ENCODE data around the gene PSAPL1. TPM values are rescaled to one million over a fixed set of nuclear protein-coding genes. Genes with fewer than 3 reads are reported as not detected.

Gene PSAPL1, protein sequence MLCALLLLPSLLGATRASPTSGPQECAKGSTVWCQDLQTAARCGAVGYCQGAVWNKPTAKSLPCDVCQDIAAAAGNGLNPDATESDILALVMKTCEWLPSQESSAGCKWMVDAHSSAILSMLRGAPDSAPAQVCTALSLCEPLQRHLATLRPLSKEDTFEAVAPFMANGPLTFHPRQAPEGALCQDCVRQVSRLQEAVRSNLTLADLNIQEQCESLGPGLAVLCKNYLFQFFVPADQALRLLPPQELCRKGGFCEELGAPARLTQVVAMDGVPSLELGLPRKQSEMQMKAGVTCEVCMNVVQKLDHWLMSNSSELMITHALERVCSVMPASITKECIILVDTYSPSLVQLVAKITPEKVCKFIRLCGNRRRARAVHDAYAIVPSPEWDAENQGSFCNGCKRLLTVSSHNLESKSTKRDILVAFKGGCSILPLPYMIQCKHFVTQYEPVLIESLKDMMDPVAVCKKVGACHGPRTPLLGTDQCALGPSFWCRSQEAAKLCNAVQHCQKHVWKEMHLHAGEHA
- not detected for total RNA-seq
- not detected for total RNA-seq (2013)

DNA sequence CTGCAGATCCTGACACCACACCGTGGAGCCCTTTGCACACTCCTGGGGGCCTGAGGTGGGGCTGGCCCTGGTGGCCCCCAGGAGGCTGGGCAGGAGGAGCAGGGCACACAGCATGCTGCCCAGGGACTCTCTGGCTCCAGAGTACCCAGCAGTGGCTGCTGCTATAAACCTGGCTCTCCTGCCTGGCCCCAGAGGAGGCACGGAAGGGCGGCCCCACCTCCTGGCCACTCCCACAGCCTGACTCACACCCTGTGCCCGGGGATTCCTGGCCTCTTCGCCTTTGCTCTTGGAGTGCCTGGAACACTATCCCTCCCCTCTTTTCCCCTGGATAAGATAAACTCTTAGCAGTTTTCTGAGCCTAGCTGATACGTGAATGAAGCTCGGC is at the start of gene PSAPL1:
Gene PSAPL1, minus strand, starts transcription at position 165 of the 385 bp plus-strand sequence. Its CDS starts 51 bp downstream, at position 114.
- TF ChIP-seq, protein P1, sequence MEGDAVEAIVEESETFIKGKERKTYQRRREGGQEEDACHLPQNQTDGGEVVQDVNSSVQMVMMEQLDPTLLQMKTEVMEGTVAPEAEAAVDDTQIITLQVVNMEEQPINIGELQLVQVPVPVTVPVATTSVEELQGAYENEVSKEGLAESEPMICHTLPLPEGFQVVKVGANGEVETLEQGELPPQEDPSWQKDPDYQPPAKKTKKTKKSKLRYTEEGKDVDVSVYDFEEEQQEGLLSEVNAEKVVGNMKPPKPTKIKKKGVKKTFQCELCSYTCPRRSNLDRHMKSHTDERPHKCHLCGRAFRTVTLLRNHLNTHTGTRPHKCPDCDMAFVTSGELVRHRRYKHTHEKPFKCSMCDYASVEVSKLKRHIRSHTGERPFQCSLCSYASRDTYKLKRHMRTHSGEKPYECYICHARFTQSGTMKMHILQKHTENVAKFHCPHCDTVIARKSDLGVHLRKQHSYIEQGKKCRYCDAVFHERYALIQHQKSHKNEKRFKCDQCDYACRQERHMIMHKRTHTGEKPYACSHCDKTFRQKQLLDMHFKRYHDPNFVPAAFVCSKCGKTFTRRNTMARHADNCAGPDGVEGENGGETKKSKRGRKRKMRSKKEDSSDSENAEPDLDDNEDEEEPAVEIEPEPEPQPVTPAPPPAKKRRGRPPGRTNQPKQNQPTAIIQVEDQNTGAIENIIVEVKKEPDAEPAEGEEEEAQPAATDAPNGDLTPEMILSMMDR (IDR thresholded peaks at IDR 0.05): no peak
- Mint-ChIP-seq H3K27me3 (ENCODE audit: low read depth in 2 of 2) (peaks cover 41 to 48% of the 10 kb centered on the region in 2 donors), H3K9me3 (no peaks in the 10 kb centered on the region), H3K4me3 (peak within 1 kb of the TSS; percentile 74), H3K4me1 (peaks cover 15 to 21% of the 10 kb centered on the region in 2 donors), H3K27ac (peak within 1 kb of the TSS; percentile 64 to 78), H3K36me3 (no peaks in the 10 kb centered on the region)
- intact Hi-C loops (cut with micrococcal nuclease): loop anchor here (1.0 to 10.0 kb wide), 3 partner anchors 90 to 280 kb away; no protein-coding TSS in a partner anchor
- Histone ChIP-seq H3K27ac (ENCODE audit: low read length) (no peak within 1 kb of the TSS), H3K4me1 (ENCODE audit: control insufficient read depth, insufficient read depth, low read length) (peaks cover 28% of the 10 kb centered on the region), H3K27me3 (ENCODE audit: control insufficient read depth, insufficient read depth, low read length) (peaks cover 18% of the 10 kb centered on the region), H3K9me3 (ENCODE audit: control insufficient read depth, insufficient read depth, low read length) (no peaks in the 10 kb centered on the region), H3K36me3 (ENCODE audit: control insufficient read depth, insufficient read depth, low read length) (no peaks in the 10 kb centered on the region), H3K4me3 (ENCODE audit: low read length) (no peak within 1 kb of the TSS)
- 39% methylated on average over 7 of the region's 7 CpGs for WGBS (ENCODE audit: insufficient coverage)
- DNase-seq: no peak
- ATAC-seq: peak in 2 of 3 donors; percentile 33 to 54

DNA sequence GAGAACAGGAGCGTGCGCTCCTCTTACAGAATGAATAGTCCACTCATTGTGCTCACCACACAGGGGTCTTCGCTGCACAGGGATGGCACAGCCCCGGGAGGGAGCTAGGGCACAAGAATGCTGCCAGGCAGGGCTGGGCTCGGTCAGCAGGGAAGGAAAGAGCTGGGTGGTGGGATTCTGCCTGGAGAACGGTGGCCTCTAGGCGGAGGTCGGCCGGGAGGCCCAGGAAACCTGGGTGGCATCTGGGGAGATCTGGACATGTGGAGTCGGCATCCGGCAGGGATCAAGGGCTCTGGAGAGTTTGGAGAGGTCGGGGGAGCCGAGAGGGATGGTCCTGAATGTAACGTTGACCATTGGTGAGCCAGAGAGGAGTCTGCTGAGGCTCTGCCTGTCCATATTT is 46.5 kb upstream of the PSAPL1 start:
- H3K27ac ChIP-seq (ENCODE audit: low read length): no peak overlapping the region
- Mint-ChIP-seq H3K4me3 (no peak overlapping the region), H3K36me3 (no peaks in the 10 kb centered on the region), H3K27me3 (ENCODE audit: low read depth in 2 of 2) (peaks cover 0 to 3% of the 10 kb centered on the region in 2 donors), H3K4me1 (peaks cover 0 to 16% of the 10 kb centered on the region in 2 donors), H3K27ac (no peak overlapping the region), H3K9me3 (no peaks in the 10 kb centered on the region)
- intact Hi-C loops (cut with micrococcal nuclease): no loop called here
- no peaks in the 10 kb centered on the region for H3K9me3 ChIP-seq (ENCODE audit: control insufficient read depth, insufficient read depth, low read length)
- no peaks in the 10 kb centered on the region for H3K4me1 ChIP-seq (ENCODE audit: control insufficient read depth, insufficient read depth, low read length)
- no peak overlapping the region for H3K4me3 ChIP-seq (ENCODE audit: low read length)
- no peaks in the 10 kb centered on the region for H3K27me3 ChIP-seq (ENCODE audit: control insufficient read depth, insufficient read depth, low read length)
- TF ChIP-seq, protein P1 (IDR thresholded peaks at IDR 0.05): no peak
- DNase-seq (no peak), ATAC-seq (no peak)
- 88% methylated on average over 14 of the region's 14 CpGs for WGBS (ENCODE audit: insufficient coverage)
- no peaks in the 10 kb centered on the region for H3K36me3 ChIP-seq (ENCODE audit: control insufficient read depth, insufficient read depth, low read length)

- Histone ChIP-seq H3K4me1 (ENCODE audit: control insufficient read depth, insufficient read depth, low read length) (no peaks in the 10 kb centered on the region), H3K27ac (ENCODE audit: low read length) (no peak overlapping the region), H3K4me3 (ENCODE audit: low read length) (no peak overlapping the region), H3K36me3 (ENCODE audit: control insufficient read depth, insufficient read depth, low read length) (no peaks in the 10 kb centered on the region), H3K9me3 (ENCODE audit: control insufficient read depth, insufficient read depth, low read length) (no peaks in the 10 kb centered on the region), H3K27me3 (ENCODE audit: control insufficient read depth, insufficient read depth, low read length) (no peaks in the 10 kb centered on the region)
- intact Hi-C loops (cut with micrococcal nuclease): no loop called here
- no peak for DNase-seq
- Mint-ChIP-seq H3K4me1 (peaks cover 0 to 13% of the 10 kb centered on the region in 2 donors), H3K36me3 (no peaks in the 10 kb centered on the region), H3K27ac (no peak overlapping the region), H3K27me3 (ENCODE audit: low read depth in 2 of 2) (peaks cover 0 to under 1% of the 10 kb centered on the region in 2 donors), H3K4me3 (no peak overlapping the region), H3K9me3 (no peaks in the 10 kb centered on the region)
- ATAC-seq: no peak
- WGBS (ENCODE audit: insufficient coverage): 84% methylated on average over 16 of the region's 16 CpGs
- TF ChIP-seq, protein P1 (IDR thresholded peaks at IDR 0.05): no peak
Measured at GRCh38 chr4:7480423-7480822, 45.7 kb upstream of the PSAPL1 start.
